OCI-LY7 (cell line): ENCODE results near the gene GALR3. TPM values are rescaled to one million over a fixed set of nuclear protein-coding genes. Genes with fewer than 3 reads are reported as not detected.
A peak's percentile ranks its signal among the peaks of the same experiment; 100 is the strongest.

Experiments
- BruUV-seq: library from RNA; stranded (reverse); fragments of 400-500 nt; replicated peaks from 2 replicates; lab custom pipeline; 2021; lab: Mats Ljungman, UMichigan
- CTCF ChIA-PET: fragments of 300-600 bp; sonication (Branson Sonifier 250); formaldehyde crosslinking; loops from one replicate; lab custom pipeline; 2022; ENCODE audit warnings: antibody characterized with exemption; ENCODE audit not compliant: unreplicated experiment; lab: Charles Lee
- POLR2A ChIA-PET: fragments of 300-600 bp; sonication (Branson Sonifier 250); formaldehyde crosslinking; loops from one replicate; lab custom pipeline; 2022; ENCODE audit warnings: antibody characterized with exemption; lab: Charles Lee
- DNase-seq: peaks from one replicate; pipeline ENCODE4 v3.0.0-alpha.2; 2015; ENCODE audit warnings: low spot score
- H2AFZ ChIP-seq: fragments of 200-600 bp; sonication (generic), shearing (Covaris generic); 2 replicates; pipeline ENCODE4 v1.6.1; 2014; ENCODE audit warnings: mild to moderate bottlenecking, antibody characterized with exemption, low read length, moderate library complexity
- H3K27ac ChIP-seq: fragments of 200-600 bp; sonication (generic); 2 replicates; pipeline ENCODE4 v1.5.1; 2014; ENCODE audit warnings: mixed run types, low read depth, mild to moderate bottlenecking, moderate library complexity, low read length, inconsistent platforms; ENCODE audit not compliant: poor library complexity, severe bottlenecking
- H3K36me3 ChIP-seq: fragments of 200-600 bp; sonication (generic); 2 replicates; pipeline ENCODE4 v1.6.1; 2014; ENCODE audit warnings: mild to moderate bottlenecking, antibody characterized with exemption, low read length, moderate library complexity, mixed read lengths; ENCODE audit not compliant: insufficient read depth
- H3K4me1 ChIP-seq: fragments of 200-600 bp; sonication (generic); 2 replicates; pipeline ENCODE4 v1.5.1; 2014; ENCODE audit warnings: mild to moderate bottlenecking, low read length; ENCODE audit not compliant: insufficient read depth, poor library complexity, severe bottlenecking
- H3K4me2 ChIP-seq: fragments of 200-600 bp; sonication (generic); 2 replicates; pipeline ENCODE4 v1.6.1; 2014; ENCODE audit warnings: mild to moderate bottlenecking, low read length
- H3K4me3 ChIP-seq: fragments of 200-600 bp; sonication (generic); 2 replicates; pipeline ENCODE4 v1.5.1; 2014; ENCODE audit warnings: mild to moderate bottlenecking, low read depth, low read length; ENCODE audit not compliant: poor library complexity, severe bottlenecking
- H3K79me2 ChIP-seq: fragments of 200-600 bp; sonication (generic); 2 replicates; pipeline ENCODE4 v1.6.1; 2016; ENCODE audit warnings: low read depth, mild to moderate bottlenecking, low read length, moderate library complexity, mixed read lengths; ENCODE audit not compliant: insufficient read depth
- H3K9me2 ChIP-seq: fragments of 200-600 bp; sonication (generic); 2 replicates; pipeline ENCODE4 v1.6.1; 2016; ENCODE audit warnings: mild to moderate bottlenecking, low read length, mixed read lengths; ENCODE audit not compliant: insufficient read depth
- H3K9me3 ChIP-seq: fragments of 200-600 bp; sonication (generic); 2 replicates; pipeline ENCODE4 v1.6.1; 2014; ENCODE audit warnings: mild to moderate bottlenecking, mixed run types, low read length, mixed read lengths
- H4K20me1 ChIP-seq: fragments of 200-600 bp; sonication (generic); 2 replicates; pipeline ENCODE4 v1.6.1; 2014; ENCODE audit warnings: mild to moderate bottlenecking, antibody characterized with exemption, low read length, moderate library complexity, mixed read lengths; ENCODE audit not compliant: insufficient read depth
- CTCF ChIP-seq: fragments of 200-600 bp; sonication (generic); conservative IDR thresholded peaks from 2 replicates; pipeline ENCODE4 v1.5.1; 2014; ENCODE audit warnings: mild to moderate bottlenecking, antibody characterized with exemption, low read length, moderate library complexity, mixed read lengths
- EZH2phosphoT487 ChIP-seq: fragments of 200-600 bp; sonication (generic); IDR thresholded peaks from 2 replicates; pipeline ENCODE4 v1.6.1; 2018; ENCODE audit warnings: low read depth, borderline replicate concordance, mild to moderate bottlenecking, mixed run types, antibody characterized with exemption, low read length, moderate library complexity, mixed read lengths
- intact Hi-C: fragments of 100-400 bp; cut with micrococcal nuclease; formaldehyde crosslinking; loops from one replicate; pipeline ENCODE4 v1.10.0; 2022; ENCODE audit not compliant: unreplicated experiment
- total RNA-seq, 2 experiments: library from RNA; depleted of rRNA in 1 of 2; stranded (reverse); fragments of >200 nt in 1 of 2; shearing (Covaris generic) in 1 of 2; gene quantifications; 2 replicates each; pipeline ENCODE4 v1.2.3, GENCODE V29; 2014 to 2022

GALR3 gene
- total RNA-seq, 2 experiments from 2014 or later, result not detected

GRCh38 chr22:37808294-37808657, 14.9 kb upstream of the GALR3 start:
- DNase-seq, result no peak

GRCh38 chr22:37809672-37810333, 13.4 kb upstream of the GALR3 start:
- BruUV-seq, result no TSS peak
- intact Hi-C loops, result loop anchor here (5.0 kb wide), 1 partner anchor 63 kb away; no protein-coding TSS in a partner anchor
- ChIA-PET POLR2A (interaction anchor here (0.7 kb wide), 1 partner anchor 38 kb away, joined by 3 read pairs; no protein-coding TSS in a partner anchor), CTCF (no interaction called here)
- H3K9me3 ChIP-seq, result no peaks in the 10 kb centered on the region
- no peaks in the 10 kb centered on the region for H3K9me2 ChIP-seq
- no peak overlapping the region for H2AFZ ChIP-seq
- no peak overlapping the region for H3K4me2 ChIP-seq
- no peaks in the 10 kb centered on the region for H4K20me1 ChIP-seq
- peaks cover 14% of the 10 kb centered on the region for H3K4me1 ChIP-seq
- H3K36me3 ChIP-seq, result peaks cover 2% of the 10 kb centered on the region; the same call in 1 of the 2 replicates
- H3K4me3 ChIP-seq, result no peak overlapping the region
- H3K27ac ChIP-seq, result no peak overlapping the region
- no peak for TF ChIP-seq EZH2phosphoT487
- TF ChIP-seq CTCF, result no peak
- no peaks in the 10 kb centered on the region for H3K79me2 ChIP-seq
- DNase-seq, result no peak

More at GRCh38 chr22:37808294-37808657, 14.9 kb upstream of the GALR3 start:
- Histone ChIP-seq H3K4me1 (peaks cover 14% of the 10 kb centered on the region), H3K9me2 (no peaks in the 10 kb centered on the region), H4K20me1 (no peaks in the 10 kb centered on the region), H3K79me2 (no peaks in the 10 kb centered on the region), H3K4me2 (peak overlapping the region; percentile 74), H3K9me3 (no peaks in the 10 kb centered on the region), H3K4me3 (peak overlapping the region; percentile 72), H2AFZ (peak overlapping the region; percentile 81), H3K36me3 (no peaks in the 10 kb centered on the region), H3K27ac (no peak overlapping the region)
- no peak for TF ChIP-seq CTCF
- TF ChIP-seq EZH2phosphoT487, result no peak
- POLR2A ChIA-PET, result interaction anchor here (0.6 to 1.2 kb wide), 6 partner anchors 15 to 475 kb away, joined by 3 to 7 read pairs (median 4); no protein-coding TSS in a partner anchor
- BruUV-seq, result TSS peak; percentile 85
- CTCF ChIA-PET, result no interaction called here
- intact Hi-C loops, result loop anchor here (5.0 kb wide), 1 partner anchor 61 kb away; no protein-coding TSS in a partner anchor

DNA sequence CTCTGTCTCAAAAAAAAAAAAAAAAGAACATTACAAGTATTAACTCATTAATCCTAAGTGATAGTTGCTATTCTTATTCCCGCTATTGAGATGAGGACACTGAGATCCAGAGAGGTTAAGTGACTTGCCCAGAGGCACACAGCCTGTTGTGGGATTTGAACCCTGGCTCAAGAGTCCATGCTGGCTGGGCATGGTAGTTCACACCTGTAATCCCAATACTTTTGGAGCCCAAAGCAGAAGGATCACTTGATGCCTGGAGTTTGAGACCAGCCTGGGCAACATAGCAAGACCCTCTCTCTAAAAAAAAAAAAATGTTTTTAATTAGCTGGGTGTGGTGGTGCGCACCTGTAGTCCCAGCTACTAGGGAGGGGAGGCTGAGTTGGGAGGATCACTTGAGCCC, 11.3 kb upstream of the GALR3 start:
- peaks cover 2% of the 10 kb centered on the region; the same call in 1 of the 2 replicates for H3K36me3 ChIP-seq
- H3K4me3 ChIP-seq, result no peak overlapping the region
- BruUV-seq, result no TSS peak
- H3K9me3 ChIP-seq, result no peaks in the 10 kb centered on the region
- CTCF ChIA-PET, result no interaction called here
- POLR2A ChIA-PET, result no interaction called here
- no peaks in the 10 kb centered on the region for H3K9me2 ChIP-seq
- no peak overlapping the region for H2AFZ ChIP-seq
- H3K79me2 ChIP-seq, result no peaks in the 10 kb centered on the region
- no peak for DNase-seq
- no peaks in the 10 kb centered on the region for H4K20me1 ChIP-seq
- peaks cover 11% of the 10 kb centered on the region for H3K4me1 ChIP-seq
- intact Hi-C loops, result no loop called here
- H3K27ac ChIP-seq, result no peak overlapping the region
- no peak overlapping the region for H3K4me2 ChIP-seq
- TF ChIP-seq EZH2phosphoT487, result no peak
- no peak for TF ChIP-seq CTCF
